ENCODE measurements around the gene LIM2.

LIM2 gene

GRCh38 chr19:51365965-51366388, 21.8 kb downstream of the LIM2 start, which contains the start of gene ETFB:
ETFB (minus strand) TSS chr19:51366388; CDS start chr19:51366326, 62 bp downstream.
- DNase-seq (ENCODE audit: low read depth, low spot score), result no peak

DNA sequence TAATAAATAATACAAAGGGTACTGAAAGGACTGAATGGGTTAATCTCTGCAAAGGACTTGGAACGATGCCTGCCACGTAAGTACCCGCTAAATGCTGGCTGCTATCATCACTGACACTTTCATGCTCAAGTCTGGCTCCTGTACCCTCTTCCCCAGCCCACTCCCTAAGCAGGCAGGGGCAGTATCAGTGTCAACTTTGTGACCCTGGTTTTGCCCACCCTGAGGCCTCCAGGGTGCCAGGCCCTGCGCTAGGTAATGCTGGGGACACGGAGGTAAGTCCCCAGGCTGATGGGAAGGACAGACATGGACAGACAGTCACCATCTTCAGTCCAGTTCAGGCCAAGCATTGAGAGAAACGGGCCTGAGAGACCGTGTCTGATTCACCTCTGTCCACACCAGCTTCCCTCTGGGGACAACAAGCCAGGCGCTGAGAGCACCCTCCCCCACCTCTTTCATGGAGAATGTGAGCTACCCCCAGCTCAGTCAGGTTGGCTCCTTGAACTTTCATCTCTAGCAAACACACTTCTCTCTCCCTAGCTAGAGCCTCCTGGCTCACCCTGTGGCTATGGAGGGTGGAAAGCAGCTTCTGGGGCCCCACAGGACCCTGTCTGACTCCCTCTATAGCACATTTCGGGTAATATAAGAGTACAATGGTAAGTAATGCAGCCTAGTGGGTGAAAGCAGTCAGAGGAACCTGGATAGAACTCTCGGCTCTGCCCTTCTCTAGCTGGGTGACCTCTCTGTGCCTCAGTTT, 22.4 kb downstream of the LIM2 start:
- DNase-seq (ENCODE audit: low read depth, low spot score), result peak; percentile 48

DNA sequence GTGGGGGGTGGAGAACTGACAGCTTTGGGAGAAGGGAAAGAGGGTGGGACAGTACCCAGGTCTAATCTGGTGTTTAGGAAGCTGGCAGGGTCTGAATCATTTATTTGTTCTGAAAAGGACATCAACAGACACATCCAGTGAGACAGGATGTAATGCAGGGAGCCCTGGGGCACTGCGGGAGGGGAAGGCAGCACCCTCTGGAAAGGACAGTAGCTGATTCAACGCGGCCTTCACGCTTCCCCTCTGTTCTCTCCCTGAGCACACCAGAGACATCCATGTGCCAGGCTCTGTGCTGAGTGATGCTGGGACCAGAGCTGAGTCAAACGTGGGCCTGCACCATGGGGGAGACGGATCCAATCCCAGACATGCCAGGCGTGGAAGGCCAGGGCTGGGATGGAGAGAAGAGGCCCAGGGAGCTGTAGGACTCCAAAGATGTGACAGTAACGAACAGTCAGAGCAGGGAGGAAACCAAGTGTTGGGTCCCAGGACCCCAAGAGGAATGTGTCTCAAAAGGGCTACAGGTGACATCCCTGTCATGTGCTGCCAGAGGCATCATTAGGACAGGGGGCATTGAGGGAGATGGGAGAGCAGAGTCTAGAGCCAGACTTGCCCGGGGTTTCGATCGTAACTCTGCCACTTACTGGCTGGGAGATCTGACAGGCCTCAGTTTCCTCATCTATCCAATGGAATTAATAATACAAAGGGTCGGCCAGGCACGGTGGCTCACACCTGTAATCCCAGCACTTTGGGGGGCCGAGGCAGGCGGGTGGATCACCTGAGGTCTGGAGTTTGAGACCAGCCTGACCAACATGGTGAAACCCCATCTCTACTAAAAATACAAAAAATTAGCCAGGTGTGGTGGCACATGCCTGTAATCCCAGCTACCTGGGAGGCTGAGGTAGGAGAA, 23.3 kb downstream of the LIM2 start:
- DNase-seq (ENCODE audit: low read depth, low spot score), result no peak

GRCh38 chr19:51361239-51361638, 26.5 kb downstream of the LIM2 start:
- DNase-seq (ENCODE audit: low read depth, low spot score), result no peak

DNA sequence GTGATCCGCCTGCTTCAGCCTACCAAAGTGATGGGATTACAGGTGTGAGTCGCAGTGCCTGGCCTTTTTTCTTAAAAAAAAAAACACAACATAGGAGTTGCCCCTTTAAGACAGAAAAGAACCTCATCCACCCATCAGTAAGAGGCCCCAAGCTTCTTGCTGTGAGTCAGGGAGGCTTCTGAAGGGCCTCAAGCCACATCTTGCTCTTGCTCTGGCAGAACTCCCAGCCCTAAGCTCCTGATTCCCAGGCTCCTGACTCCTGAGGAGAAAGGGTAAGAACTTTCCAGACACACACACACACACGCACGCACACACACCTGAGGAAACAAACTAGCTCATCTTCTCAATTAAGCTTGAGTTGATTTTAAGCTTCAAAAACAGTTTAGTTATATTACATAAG, 28.5 kb downstream of the LIM2 start:
- no peak for DNase-seq (ENCODE audit: low read depth, low spot score)

- DNase-seq (ENCODE audit: low read depth, low spot score), result no peak
These were observed 29.8 kb downstream of the LIM2 start for GRCh38 chr19:51357952-51358351.

- DNase-seq (ENCODE audit: low read depth, low spot score), result no peak
These were observed 31.5 kb downstream of the LIM2 start for GRCh38 chr19:51356159-51356801.

DNA sequence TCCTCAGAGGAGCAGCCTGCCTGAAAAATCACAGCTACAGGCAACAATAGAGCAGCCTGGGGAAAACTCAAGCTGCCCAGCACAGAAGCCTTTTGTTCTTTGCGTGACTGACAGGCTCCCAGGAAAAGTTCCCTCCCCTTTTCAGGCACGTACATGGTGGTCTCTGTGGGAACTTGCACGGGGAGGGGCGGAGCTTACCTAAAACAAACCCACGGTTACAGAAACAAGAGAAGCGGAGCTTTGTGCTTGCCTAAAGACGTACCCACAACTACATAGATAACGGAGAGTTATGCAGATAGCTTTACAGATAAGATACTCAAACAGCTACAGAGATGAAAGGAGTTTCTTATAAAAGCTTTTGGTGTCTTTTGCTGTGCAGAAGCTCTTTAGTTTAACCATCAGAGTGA, 33.0 kb downstream of the LIM2 start:
- DNase-seq (ENCODE audit: low read depth, low spot score), result peak; percentile 88

- peak; percentile 52 for DNase-seq (ENCODE audit: low read depth, low spot score)
These were observed 33.6 kb downstream of the LIM2 start for GRCh38 chr19:51354103-51354741.

- DNase-seq (ENCODE audit: low read depth, low spot score), result no peak
These were observed 34.9 kb downstream of the LIM2 start for GRCh38 chr19:51352783-51353360.

DNA sequence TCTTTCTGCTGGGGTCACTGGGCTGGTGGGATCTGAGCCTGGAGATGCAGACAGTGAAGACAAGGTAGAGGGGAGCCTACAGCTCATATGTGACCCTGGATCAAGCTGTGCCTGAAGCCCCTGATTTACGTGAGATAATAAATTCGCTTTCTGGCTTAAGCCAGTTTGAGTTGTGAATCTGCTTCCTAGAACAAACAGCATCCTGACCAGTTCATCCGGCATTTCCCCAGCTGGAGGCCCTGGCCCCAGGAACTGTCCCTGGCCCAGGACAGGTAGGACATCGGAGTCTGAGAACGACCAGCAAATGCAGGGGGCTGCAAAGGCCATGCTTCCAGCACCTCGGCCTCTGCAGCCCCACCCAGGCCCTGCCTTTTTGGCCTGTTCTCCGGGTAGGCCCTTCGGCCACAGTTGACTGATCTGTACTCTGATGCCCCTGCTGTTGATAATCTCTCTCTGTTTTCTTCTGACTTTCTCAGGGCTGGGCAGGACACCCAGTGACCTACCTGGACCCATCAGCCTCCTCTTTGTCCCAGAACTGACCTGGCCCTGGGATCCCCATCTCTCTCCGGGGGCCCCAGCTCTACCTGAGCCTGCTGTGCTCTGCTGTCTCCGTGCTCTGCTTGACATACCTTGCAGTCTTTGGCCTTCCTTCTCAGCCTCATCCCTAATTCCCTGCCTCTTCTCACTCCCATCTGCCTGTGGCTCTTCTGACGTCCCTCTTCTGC, 36.3 kb downstream of the LIM2 start:
- no peak for DNase-seq (ENCODE audit: low read depth, low spot score)

DNA sequence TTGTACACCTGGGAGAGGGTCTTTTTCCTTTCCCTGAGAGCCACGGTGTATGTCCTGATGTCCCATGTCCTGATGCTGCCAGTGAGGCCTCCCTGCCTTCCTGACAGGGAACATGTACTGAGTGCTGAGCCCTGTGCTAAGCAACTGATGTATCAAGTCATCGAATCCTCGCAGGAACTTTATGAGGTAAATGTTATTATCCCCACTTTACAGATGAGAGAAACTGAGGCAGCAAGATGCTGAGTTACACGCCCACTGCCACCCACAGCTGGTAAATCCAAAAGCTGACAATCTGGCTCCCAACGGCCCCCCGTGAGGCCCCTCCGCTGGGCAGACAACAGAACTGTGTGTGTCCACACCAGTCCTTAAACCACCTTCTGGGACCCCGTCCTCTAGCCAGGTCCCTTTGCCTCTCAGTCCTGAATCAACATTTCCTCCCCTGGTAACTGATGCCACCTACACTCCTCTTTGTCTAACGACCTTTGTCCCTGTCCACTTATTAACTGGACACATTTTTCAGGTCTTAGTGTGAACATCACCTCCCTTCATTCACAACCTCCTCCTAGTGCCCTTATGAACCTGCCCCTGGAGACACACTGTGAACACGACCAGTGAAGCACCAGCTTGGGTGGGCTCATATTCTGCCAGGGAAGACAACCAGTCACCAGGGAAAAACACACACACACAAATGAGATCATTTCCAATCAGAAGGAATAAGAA, 40.4 kb downstream of the LIM2 start:
- DNase-seq (ENCODE audit: low read depth, low spot score), result no peak

DNA sequence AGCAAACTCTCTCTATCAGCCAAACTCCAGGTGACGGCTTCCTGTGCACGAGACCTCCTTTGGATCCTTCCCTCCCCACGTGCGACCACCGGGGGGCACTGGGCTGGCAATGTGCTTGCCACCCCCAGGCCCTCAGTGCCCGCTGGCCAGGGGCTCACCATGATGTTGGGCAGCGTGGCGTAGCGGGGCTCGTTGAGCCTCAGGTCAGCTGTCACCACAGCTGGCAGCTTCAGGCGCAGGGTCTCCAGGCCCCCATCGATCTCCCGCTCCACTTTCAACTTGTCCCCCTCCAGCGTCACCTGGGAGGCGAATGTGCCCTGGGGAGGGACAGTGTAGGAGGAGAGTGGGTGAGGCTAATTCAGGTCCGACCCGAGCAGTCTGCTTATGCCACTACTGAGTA, 41.0 kb downstream of the LIM2 start:
- DNase-seq (ENCODE audit: low read depth, low spot score), result no peak

DNA sequence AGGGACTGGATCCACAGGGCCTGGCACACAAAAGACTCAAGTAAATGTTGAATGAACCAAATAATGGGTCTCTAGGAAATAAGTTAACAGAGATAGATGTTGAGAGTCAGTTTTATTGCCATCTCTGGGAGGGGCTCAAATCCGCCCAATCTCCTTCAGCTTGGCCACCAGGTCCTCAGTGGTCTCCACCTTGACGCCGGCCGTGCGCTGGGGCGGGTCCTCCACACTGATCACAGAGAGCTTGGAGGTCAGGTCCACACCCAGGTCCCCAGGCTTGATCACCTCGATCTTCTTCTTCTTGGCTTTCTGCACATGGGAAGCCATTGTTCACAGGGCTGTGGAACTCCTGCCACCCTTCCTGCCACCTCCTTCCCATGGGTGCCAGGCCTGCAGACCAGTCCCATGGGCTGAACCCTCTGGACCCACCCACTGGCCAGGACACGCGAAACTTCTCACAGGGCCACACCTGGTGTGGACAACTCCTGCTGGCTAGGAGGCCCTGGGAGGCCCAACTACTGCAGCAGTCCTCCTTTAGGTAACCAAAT, 42.6 kb downstream of the LIM2 start:
- DNase-seq (ENCODE audit: low read depth, low spot score), result no peak

DNA sequence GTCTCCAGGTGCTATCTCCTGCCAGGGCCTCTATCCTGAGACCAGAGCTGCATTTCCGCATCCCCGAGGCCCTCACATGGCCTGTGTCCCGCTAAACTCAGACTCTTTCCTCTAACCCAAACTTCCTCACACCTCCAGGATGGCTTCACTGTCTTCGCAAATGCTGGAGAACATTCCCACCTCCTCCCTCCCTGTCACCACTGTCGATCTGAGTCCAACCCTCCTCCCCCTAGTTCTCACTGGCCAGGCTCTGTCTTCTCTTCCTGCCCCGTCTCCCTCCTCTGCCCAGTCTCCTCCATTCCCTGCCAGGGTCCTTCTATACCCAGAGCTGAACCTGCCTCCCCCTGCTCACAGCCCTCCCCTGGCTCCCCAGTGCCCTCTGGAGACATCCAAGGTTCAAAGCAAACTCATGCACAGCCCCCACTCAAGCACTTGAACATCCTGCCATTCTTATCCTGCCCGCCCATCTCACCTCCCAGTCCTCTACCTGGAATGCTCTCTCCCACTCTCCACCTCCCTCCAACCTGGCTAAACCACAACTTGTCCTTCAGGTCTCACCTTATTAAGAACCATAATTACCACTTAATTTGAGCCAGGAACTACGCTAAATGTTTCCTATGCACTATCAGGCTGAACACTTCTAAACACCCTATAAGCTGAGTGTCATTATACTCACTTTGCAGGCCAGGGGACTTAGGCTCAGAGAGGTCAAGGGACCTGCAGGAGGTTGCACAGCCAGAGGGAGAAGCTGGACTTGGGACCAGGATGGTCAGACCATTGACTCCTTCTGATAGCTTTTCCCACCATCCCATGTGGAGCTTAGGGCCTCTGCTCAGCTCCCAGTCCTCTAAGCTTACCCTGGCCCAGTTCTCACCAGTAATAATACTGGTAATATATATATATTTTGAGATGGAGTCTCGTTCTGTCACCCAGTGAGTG, 44.9 kb downstream of the LIM2 start:
- no peak for DNase-seq (ENCODE audit: low read depth, low spot score)

- DNase-seq (ENCODE audit: low read depth, low spot score), result peak; percentile 33
These were observed 45.7 kb downstream of the LIM2 start, which contains the start of gene VSIG10L for GRCh38 chr19:51341976-51342580. VSIG10L (minus strand) TSS chr19:51342139; CDS start chr19:51342124, 15 bp downstream.

DNA sequence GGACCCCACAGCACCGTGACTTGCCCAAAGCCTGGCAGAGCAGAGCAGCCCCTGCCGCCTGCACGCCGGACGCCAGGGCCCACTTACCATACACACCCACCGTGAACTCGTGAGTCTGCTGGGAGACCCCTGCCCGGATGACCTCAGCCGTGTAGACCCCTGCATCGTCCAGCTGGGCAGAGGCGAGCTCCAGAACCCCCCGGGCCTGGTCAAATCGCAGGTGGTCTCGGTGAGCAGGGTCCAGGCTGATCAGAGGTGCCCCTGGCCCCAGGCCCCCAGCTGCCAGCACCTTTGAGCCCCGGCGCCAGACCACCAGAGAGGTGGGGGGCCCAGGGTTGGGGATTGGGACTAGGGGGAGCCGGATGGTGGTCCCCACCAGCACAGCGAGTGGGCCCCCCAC, 46.7 kb downstream of the LIM2 start:
- no peak for DNase-seq (ENCODE audit: low read depth, low spot score)
